Measurements from ENCODE around the gene RBM20.

RBM20 gene

GRCh38 chr10:110859973-110860376, 215.8 kb downstream of the RBM20 start:
- no peak for DNase-seq

- DNase-seq = peak; percentile 68 to 80
These were observed 216.6 kb downstream of the RBM20 start for GRCh38 chr10:110860576-110861241.

- DNase-seq = no peak
These were observed 217.3 kb downstream of the RBM20 start for GRCh38 chr10:110861476-110861875.

DNA sequence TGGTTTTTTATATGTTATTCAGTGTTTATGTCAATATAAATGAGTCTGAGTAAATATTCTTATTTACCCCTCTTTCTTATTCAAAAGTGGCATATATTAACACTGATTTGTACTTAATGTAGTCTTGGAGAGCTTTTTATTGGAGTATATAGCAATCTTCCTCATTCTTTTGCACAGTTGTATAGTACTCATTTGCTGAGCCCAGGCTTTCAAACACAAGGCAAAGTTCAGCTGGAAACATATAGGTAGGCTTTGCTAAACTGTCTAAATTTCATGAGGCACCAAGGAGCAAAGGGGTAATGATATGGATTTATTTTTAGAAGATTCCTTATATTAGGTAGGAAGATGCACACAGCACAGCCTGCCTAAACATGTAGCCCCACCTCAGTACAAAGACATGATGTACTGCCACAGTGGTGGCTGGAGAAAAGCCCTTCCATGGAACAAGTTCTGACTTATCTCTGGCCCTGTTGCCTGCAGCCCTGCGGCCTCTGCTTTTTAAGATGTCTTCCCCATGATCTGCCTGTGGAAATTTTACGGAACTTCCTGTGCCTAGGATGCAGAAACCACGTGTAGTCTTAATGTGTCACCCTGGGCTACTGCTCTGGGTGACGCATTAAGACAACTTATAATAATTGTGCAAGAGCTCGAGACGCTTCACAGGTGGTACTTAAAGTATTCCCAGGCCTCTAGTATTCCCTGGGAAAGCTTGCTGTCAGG, 218.0 kb downstream of the RBM20 start:
- DNase-seq = peak in 1 of 2 donors; percentile 44

GRCh38 chr10:110862961-110863360, 218.8 kb downstream of the RBM20 start:
- DNase-seq = no peak

- no peak for DNase-seq
These were observed 219.2 kb downstream of the RBM20 start for GRCh38 chr10:110863361-110863760.

- no peak for DNase-seq
These were observed 219.8 kb downstream of the RBM20 start for GRCh38 chr10:110863956-110864355.

- DNase-seq = peak; percentile 83 to 90
These were observed 220.6 kb downstream of the RBM20 start for GRCh38 chr10:110864662-110865140.

GRCh38 chr10:110865186-110865808, 221.2 kb downstream of the RBM20 start:
- peak in 1 of 2 donors; percentile 51 for DNase-seq

GRCh38 chr10:110865809-110866482, 221.8 kb downstream of the RBM20 start:
- DNase-seq = no peak

DNA sequence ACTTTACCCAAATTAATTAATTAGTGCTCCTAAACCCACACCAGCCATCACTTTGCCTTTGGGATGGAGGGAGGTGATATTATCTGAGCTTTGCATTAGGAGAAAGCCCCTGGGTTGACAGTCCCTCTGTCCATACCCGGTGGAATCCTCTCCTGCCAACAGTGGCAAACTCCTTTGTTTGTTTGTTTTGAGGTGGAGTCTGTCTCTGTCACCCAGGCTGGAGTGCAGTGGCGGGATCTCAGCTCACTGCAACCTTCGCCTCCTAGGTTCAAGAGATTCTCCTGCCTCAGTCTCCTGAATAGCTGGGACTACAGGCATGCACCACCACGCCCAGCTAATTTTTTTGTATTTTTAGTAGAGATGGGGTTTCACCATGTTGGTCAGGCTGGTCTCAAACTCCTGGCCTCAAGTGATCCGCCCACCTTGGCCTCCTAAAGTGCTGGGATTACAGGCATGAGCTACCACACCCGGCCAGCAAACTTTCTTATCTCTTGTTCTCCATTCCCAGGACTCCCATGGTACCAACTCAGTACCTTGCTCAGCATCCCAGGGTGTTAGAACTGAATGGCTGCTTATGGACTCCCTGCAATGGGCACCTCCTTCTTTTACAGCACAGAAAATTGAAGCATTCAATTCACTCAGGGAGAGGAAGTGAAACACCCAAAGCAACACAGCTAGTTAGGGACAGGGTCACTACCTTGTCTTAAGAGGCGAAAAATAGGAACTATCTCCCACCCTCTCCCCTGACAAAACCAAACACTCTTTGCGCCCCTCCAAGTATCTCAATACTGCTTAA, 223.1 kb downstream of the RBM20 start:
- peak in 1 of 2 donors; percentile 19 for DNase-seq

GRCh38 chr10:110867807-110868465, 223.8 kb downstream of the RBM20 start:
- DNase-seq = no peak

DNA sequence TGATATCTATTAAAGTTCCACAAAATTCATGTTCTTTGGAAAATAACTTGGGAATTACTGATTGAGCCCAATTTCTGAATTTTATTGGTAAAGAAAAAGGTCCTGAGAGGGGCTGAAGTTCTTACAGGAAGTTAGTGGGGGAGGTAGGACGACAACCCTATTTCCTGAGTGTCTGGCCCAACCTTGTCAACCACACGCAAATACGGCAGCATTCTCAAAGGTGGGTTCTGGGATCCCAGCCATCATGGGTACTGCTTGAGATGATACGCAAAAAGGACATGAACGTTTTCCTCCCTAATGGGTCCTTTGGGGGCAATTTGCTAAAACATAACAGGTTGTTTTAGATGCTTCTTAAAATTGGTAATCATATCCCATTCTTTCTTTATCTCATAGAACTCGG, 224.8 kb downstream of the RBM20 start:
- peak; percentile 76 to 78 for DNase-seq

GRCh38 chr10:110870823-110871297, 226.7 kb downstream of the RBM20 start:
- DNase-seq = no peak

DNA sequence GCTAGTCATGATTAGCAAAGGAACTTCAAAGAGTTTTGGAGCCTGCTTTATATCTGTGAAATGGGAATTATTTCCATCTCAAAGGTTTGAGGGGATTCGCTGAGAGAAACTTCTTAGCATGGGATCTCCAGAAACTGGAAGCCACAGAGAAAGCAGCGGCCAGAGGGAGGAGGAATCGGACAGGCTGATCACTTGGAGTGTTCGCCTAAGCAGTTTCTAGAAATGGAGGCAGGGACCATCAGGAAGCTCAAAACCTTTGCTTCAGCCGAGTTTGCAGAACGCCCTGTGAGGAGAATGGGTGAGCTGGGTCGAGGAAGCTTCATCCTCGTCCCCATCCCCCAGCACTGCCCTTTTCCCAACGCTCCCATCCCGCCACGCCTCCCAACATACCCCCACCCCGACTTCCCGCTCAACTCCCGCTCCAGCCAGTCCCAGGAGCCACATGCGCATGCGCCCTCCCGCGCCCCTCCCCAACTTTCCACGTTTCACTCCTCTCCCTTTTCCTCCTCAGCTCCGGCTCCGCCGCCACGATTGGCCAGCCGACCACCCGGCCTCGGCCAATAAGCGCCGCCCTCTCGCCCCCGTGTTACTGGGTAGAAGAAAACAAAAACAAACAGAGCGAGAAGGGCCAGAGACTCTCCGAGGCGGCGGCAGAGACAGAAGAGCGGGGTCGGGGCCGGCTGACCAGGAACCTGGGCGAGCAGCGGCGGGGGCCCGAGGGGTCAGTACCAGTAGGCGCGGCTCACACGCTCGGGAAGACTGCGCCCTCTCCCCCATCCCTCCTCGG, 227.4 kb downstream of the RBM20 start, which contains the start of gene PDCD4:
PDCD4 (plus strand) TSS at position 631 of the 787 bp plus-strand sequence. CDS start 4,100 bp downstream, outside the sequence.
- DNase-seq = peak; percentile 96

GRCh38 chr10:110872145-110872983, 228.2 kb downstream of the RBM20 start:
- DNase-seq = peak; percentile 93

DNA sequence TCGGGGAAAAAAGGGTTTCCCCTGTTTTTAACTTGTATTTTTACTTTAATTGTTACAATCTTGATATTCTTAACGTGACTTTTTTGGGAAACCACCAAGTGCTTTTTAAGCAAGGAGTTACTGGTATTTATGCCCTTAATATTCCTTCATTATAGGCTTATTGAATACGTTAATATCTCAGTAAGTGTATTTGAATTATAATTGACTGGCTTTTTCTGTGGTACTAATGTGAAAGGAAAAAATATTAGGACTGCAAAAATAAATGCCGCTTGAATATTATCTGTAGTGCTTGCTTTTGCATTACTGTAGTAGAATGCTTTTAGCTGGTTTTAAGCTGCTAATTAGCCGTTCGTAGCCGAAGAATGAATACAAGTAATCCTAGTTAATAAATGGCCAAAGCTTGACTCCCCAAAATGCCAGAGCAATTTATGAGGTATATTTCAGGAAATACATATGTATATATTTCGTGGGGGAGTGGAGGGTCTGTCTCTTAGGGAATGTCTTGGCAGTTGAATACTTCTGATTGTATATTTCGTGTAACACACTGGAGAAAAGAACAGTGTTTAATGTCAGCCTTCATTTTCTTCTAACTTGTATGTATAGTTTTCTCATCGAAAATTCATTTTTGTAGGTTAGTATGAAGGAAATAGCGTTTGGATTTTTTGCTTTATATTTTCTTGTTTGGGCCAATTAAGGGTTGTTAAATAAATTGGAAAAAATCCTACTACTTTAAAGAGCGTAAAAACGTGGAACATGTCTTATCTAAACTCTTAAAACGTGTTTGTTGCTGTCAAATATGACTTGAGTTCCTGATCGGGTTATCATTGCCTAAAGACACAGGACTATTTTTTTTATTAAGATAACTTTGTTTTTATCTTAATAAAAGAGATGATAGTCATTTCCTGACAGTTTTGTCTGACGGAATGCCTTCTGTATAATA, 229.1 kb downstream of the RBM20 start:
- DNase-seq = no peak

DNA sequence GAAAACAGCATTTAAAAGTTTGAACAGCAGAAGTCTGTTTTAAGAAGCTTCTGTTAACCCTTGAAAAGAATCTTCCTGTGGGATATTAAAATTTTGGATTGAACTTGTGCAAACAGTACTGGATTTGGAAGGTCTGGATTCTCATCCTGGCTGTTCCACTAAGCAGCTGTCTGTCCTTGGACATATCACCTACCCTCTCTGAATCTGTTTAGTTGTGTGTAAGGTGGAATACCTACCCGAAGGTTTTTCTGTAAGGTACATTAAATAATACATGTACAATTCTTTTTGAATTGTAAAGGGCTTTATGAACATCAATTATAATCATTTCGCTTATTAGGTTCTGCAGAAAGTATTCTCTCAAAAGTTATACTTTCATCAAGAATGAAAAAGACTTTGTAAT, 229.8 kb downstream of the RBM20 start:
- no peak for DNase-seq

- DNase-seq = no peak
These were observed 231.9 kb downstream of the RBM20 start for GRCh38 chr10:110876000-110876399.

Measured in CD4-positive, alpha-beta T cell treated with Interferon alpha-2 for 1 hour (primary cell).